Hepatocyte (in vitro differentiated cells): ENCODE results near the gene ZNF786. TPM values are rescaled to one million over a fixed set of nuclear protein-coding genes. Genes with fewer than 3 reads are reported as not detected.
"Not testable (repeated sequence)": the region's sequence is repeated elsewhere in the genome, so short reads cannot be mapped to it uniquely, and the experiment has no call there.

Experiments used
- DNase-seq: peaks from one replicate; pipeline ENCODE4 v3.0.0-alpha.2; 2016; ENCODE audit warnings: low spot score
- H2AFZ ChIP-seq: fragments of 200-600 bp; sonication (generic); 2 replicates; pipeline ENCODE4 v1.6.0; 2016; ENCODE audit warnings: antibody characterized with exemption, mild to moderate bottlenecking
- H3K27ac ChIP-seq: fragments of 200-600 bp; sonication (generic); 2 replicates; pipeline ENCODE4 v1.5.1; 2016; ENCODE audit warnings: mild to moderate bottlenecking
- H3K27me3 ChIP-seq: fragments of 200-600 bp; sonication (generic); 2 replicates; pipeline ENCODE4 v1.6.1; 2016
- H3K36me3 ChIP-seq: fragments of 200-600 bp; sonication (generic); replicated peaks from 2 replicates; pipeline ENCODE4 v1.5.1; 2016; ENCODE audit warnings: low read depth; ENCODE audit not compliant: insufficient read depth
- H3K4me1 ChIP-seq: fragments of 200-600 bp; sonication (generic); 2 replicates; pipeline ENCODE4 v1.5.1; 2016; ENCODE audit warnings: mild to moderate bottlenecking, moderate library complexity; ENCODE audit not compliant: insufficient read depth
- H3K4me2 ChIP-seq: fragments of 200-600 bp; sonication (generic); 2 replicates; pipeline ENCODE4 v1.6.0; 2016
- H3K4me3 ChIP-seq: fragments of 200-600 bp; sonication (generic); 2 replicates; pipeline ENCODE4 v1.5.1; 2016; ENCODE audit warnings: mild to moderate bottlenecking
- H3K79me2 ChIP-seq: fragments of 200-600 bp; sonication (generic); 2 replicates; pipeline ENCODE4 v1.6.0; 2017; ENCODE audit warnings: mild to moderate bottlenecking
- H3K9me2 ChIP-seq: fragments of 200-600 bp; sonication (generic); replicated peaks from 2 replicates; pipeline ENCODE4 v1.6.0; 2017; ENCODE audit warnings: mild to moderate bottlenecking; ENCODE audit not compliant: insufficient read depth
- H3K9me3 ChIP-seq: fragments of 200-600 bp; sonication (generic); 2 replicates; pipeline ENCODE4 v1.5.1; 2016; ENCODE audit warnings: low read depth, mild to moderate bottlenecking
- H4K20me1 ChIP-seq: fragments of 200-600 bp; sonication (generic); 2 replicates; pipeline ENCODE4 v1.6.0; 2016; ENCODE audit warnings: mild to moderate bottlenecking; ENCODE audit not compliant: insufficient read depth, poor library complexity, severe bottlenecking
- CTCF ChIP-seq: fragments of 200-600 bp; sonication (generic); IDR thresholded peaks from 2 replicates; pipeline ENCODE4 v1.5.1; 2016; ENCODE audit warnings: antibody characterized with exemption, mild to moderate bottlenecking; ENCODE audit not compliant: poor library complexity
- EZH2 ChIP-seq: fragments of 200-600 bp; sonication (generic); IDR thresholded peaks from 2 replicates; pipeline ENCODE4 v1.6.1; 2016; ENCODE audit warnings: antibody characterized with exemption, mild to moderate bottlenecking, borderline replicate concordance
- EZH2phosphoT487 ChIP-seq: fragments of 200-600 bp; sonication (generic); IDR thresholded peaks from one replicate; pipeline ENCODE4 v1.6.1; 2018; ENCODE audit warnings: antibody characterized with exemption, mild to moderate bottlenecking, low read depth, moderate library complexity; ENCODE audit not compliant: unreplicated experiment, severe bottlenecking
- WGBS: methylation state at CpG from one replicate; pipeline ENCODE4 v1.1.6; 2016; ENCODE audit warnings: low lambda C conversion rate; ENCODE audit errors: missing lambda C conversion rate; 5-methylcytosine and 5-hydroxymethylcytosine counted together
- polyA plus RNA-seq: library from polyadenylated mRNA; unstranded; fragments of >200 nt; fragmentation: Nextera tagmentation; extraction: Ambion mirVana; gene quantifications from 2 replicates; pipeline ENCODE4 v1.2.1, GENCODE V29; 2016
- total RNA-seq: library from RNA; depleted of rRNA; stranded (reverse); fragments of >200 nt; gene quantifications from 2 replicates; pipeline ENCODE4 v1.2.3, GENCODE V29; 2014

ZNF786 gene
- total and polyA plus RNA-seq, 2 experiments from 2014 or later, result 5.7 to 6.9 TPM

GRCh38 chr7:149067869-149068268 lies 22.6 kb downstream of the ZNF786 start:
- DNase-seq, result no peak
- Histone ChIP-seq H3K4me3 (no peak overlapping the region), H4K20me1 (no peaks in the 10 kb centered on the region), H3K27me3 (no peaks in the 10 kb centered on the region), H3K4me2 (no peak overlapping the region), H3K9me3 (no peaks in the 10 kb centered on the region), H3K4me1 (no peaks in the 10 kb centered on the region), H3K79me2 (peaks cover 4% of the 10 kb centered on the region), H3K9me2 (no peaks in the 10 kb centered on the region), H2AFZ (no peak overlapping the region), H3K27ac (no peak overlapping the region), H3K36me3 (no peaks in the 10 kb centered on the region)
- no peak for TF ChIP-seq EZH2
- TF ChIP-seq EZH2phosphoT487, result no peak
- TF ChIP-seq CTCF, result no peak
- WGBS, result 82% methylated on average over 4 of the region's 4 CpGs

GRCh38 chr7:149063476-149063875 lies 27.0 kb downstream of the ZNF786 start:
- DNase-seq, result no peak
- Histone ChIP-seq H3K4me2 (no peak overlapping the region), H3K27ac (no peak overlapping the region), H3K9me3 (no peaks in the 10 kb centered on the region), H3K9me2 (no peaks in the 10 kb centered on the region), H2AFZ (no peak overlapping the region), H3K4me1 (no peaks in the 10 kb centered on the region), H4K20me1 (no peaks in the 10 kb centered on the region), H3K36me3 (no peaks in the 10 kb centered on the region), H3K27me3 (no peaks in the 10 kb centered on the region), H3K79me2 (peaks cover 4% of the 10 kb centered on the region), H3K4me3 (no peak overlapping the region)
- TF ChIP-seq EZH2phosphoT487 (no peak), CTCF (no peak), EZH2 (no peak)

- DNase-seq, H3K36me3 ChIP-seq, H3K27ac ChIP-seq, H4K20me1 ChIP-seq, H3K4me2 ChIP-seq, H3K9me2 ChIP-seq, H3K79me2 ChIP-seq, H3K9me3 ChIP-seq, H3K27me3 ChIP-seq, H3K4me1 ChIP-seq, H3K4me3 ChIP-seq, H2AFZ ChIP-seq: not testable (repeated sequence)
- WGBS, result 87% methylated on average over 10 of the region's 10 CpGs
Observed at GRCh38 chr7:149062217-149062899, 28.2 kb downstream of the ZNF786 start.

GRCh38 chr7:149060156-149060555 lies 30.4 kb downstream of the ZNF786 start:
- no peaks in the 10 kb centered on the region for H4K20me1 ChIP-seq
- DNase-seq, result no peak
- peak overlapping the region; percentile 11 for H3K27ac ChIP-seq
- peaks cover 4% of the 10 kb centered on the region for H3K79me2 ChIP-seq
- H3K36me3 ChIP-seq, result no peaks in the 10 kb centered on the region
- no peaks in the 10 kb centered on the region for H3K9me3 ChIP-seq
- H3K4me3 ChIP-seq, result no peak overlapping the region
- no peaks in the 10 kb centered on the region for H3K9me2 ChIP-seq
- H2AFZ ChIP-seq, result no peak overlapping the region
- H3K27me3 ChIP-seq, result no peaks in the 10 kb centered on the region
- no peak overlapping the region for H3K4me2 ChIP-seq
- no peaks in the 10 kb centered on the region for H3K4me1 ChIP-seq
- WGBS, result 78% methylated on average over 1 of the region's 1 CpG
- no peak for TF ChIP-seq EZH2
- TF ChIP-seq EZH2phosphoT487, result no peak
- no peak for TF ChIP-seq CTCF
